Fibroblast of lung (primary cell): ENCODE results near the gene KAT2A. TPM values are rescaled to one million over a fixed set of nuclear protein-coding genes. Genes with fewer than 3 reads are reported as not detected.

Experiments used
- DNase-seq, 2 donors: peaks; one replicate each; pipeline versions ENCODE4 v3.0.0 to v3.0.0-alpha.2; 2010; ENCODE audit warnings: low read depth in 2 of 2
- H2AFZ ChIP-seq: 2 replicates; pipeline ENCODE4 v1.5.1; 2012; ENCODE audit warnings: low read length, control low read depth, inconsistent platforms
- H3K27ac ChIP-seq: 2 replicates; pipeline ENCODE4 v1.5.1; 2011; ENCODE audit warnings: low read length, control low read depth; ENCODE audit not compliant: insufficient read depth
- H3K27me3 ChIP-seq: 2 replicates; pipeline ENCODE4 v1.5.1; 2011; ENCODE audit warnings: mild to moderate bottlenecking, low read length; ENCODE audit not compliant: control insufficient read depth, insufficient read depth
- H3K36me3 ChIP-seq: 2 replicates; pipeline ENCODE4 v1.5.1; 2011; ENCODE audit warnings: low read length; ENCODE audit not compliant: control insufficient read depth, insufficient read depth
- H3K4me1 ChIP-seq: 2 replicates; pipeline ENCODE4 v1.5.1; 2011; ENCODE audit warnings: low read length; ENCODE audit not compliant: control insufficient read depth, insufficient read depth; ENCODE audit errors: extremely low read depth
- H3K4me2 ChIP-seq: 2 replicates; pipeline ENCODE4 v1.5.1; 2011; ENCODE audit warnings: low read length, control low read depth; ENCODE audit not compliant: insufficient read depth; ENCODE audit errors: extremely low read depth
- H3K4me3 ChIP-seq, 4 experiments: fragments of 200-600 bp in 1 of 4; sonication (generic) in 1 of 4; replicated peaks in 1 of 4; 2 replicates each; pipeline ENCODE4 v1.5.1; 2011 to 2016; ENCODE audit warnings: low read length in 4 of 4, low read depth in 3 of 4, mild to moderate bottlenecking in 3 of 4, control low read depth in 2 of 4, inconsistent platforms in 1 of 4, mixed read lengths in 1 of 4; ENCODE audit not compliant: insufficient read depth in 1 of 4; ENCODE audit errors: control extremely low read depth in 1 of 4
- H3K79me2 ChIP-seq: 2 replicates; pipeline ENCODE4 v1.5.1; 2012; ENCODE audit warnings: mild to moderate bottlenecking, low read length, inconsistent platforms; ENCODE audit not compliant: control insufficient read depth, insufficient read depth
- H3K9ac ChIP-seq: 2 replicates; pipeline ENCODE4 v1.5.1; 2011; ENCODE audit warnings: mild to moderate bottlenecking, low read length, control low read depth; ENCODE audit not compliant: insufficient read depth
- H3K9me3 ChIP-seq: 2 replicates; pipeline ENCODE4 v1.5.1; 2012; ENCODE audit warnings: low read depth, low read length; ENCODE audit not compliant: control insufficient read depth, insufficient read depth
- H4K20me1 ChIP-seq: 2 replicates; pipeline ENCODE4 v1.5.1; 2011; ENCODE audit warnings: low read length; ENCODE audit not compliant: control insufficient read depth, insufficient read depth; ENCODE audit errors: extremely low read depth
- EZH2 ChIP-seq: IDR thresholded peaks from 2 replicates; pipeline ENCODE4 v1.5.1; 2012; ENCODE audit warnings: low read length, control low read depth, mild to moderate bottlenecking; ENCODE audit errors: missing control alignments
- polyA plus RNA-seq, 2 donors: library from polyadenylated mRNA; depleted of rRNA in 1 of 2; stranded (reverse) in 1 of 2; unstranded in 1 of 2; fragments of >200 nt; gene quantifications; 2 replicates each; pipeline ENCODE4 v1.2.1, GENCODE V29; 2011 to 2012; ENCODE audit warnings: missing spikeins in 1 of 2
- total RNA-seq: library from RNA; depleted of rRNA; stranded (reverse); fragments of >200 nt; gene quantifications from 2 replicates; pipeline ENCODE4 v1.2.1, GENCODE V29; 2014
- TF ChIP-seq, protein P1 (sequence below), 2 donors: IDR thresholded peaks in 1 of 2; conservative IDR thresholded peaks in 1 of 2; 1 replicate in 1 of 2; 2 replicates in 1 of 2; pipeline ENCODE4 v1.5.1; 2011 to 2012; ENCODE audit warnings: low read length in 2 of 2, control low read depth in 1 of 2, inconsistent platforms in 1 of 2, low read depth in 1 of 2, mild to moderate bottlenecking in 1 of 2

Gene KAT2A
- total and polyA plus RNA-seq, 2 donors (not counting 1 experiment from before 2014, with no cell fraction given), result 7.8 to 9.1 TPM

DNA sequence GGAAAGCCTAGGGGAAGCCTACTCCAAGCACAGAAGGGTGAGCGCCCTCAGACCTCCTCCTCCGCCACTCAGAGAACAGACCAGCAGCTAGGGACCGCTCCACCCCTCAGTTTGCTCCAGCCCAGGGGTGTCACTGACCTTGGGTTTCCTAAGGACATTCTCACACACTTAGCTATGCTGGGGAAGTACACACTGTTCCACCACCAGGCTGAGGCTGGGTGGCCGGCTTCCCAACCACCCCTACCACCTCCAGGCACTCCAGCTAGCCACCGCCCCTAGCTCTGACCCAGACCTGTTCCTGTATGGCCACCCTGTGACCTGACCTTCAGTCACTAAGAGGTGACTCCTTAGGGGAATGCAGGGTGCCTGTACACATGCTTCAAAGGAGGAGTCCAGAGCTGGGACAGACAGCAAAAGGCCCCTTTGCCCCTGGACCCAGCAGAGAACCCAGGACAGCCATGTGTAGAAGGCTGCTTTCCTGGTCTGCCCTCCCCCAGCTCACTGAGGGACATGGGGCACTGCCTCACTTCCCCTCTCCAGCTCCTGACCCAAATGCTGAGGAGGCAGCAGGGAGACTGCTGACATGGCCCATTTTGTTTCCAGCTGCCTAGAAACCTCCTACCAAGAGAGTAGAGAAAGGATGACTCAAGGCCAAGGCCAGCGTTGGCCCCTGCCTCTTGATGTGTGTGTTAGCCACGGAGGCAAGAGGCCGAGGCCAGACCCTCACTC is 8.1 kb upstream of the KAT2A start:
- no peak for DNase-seq
- Histone ChIP-seq H3K27ac (no peak overlapping the region), H4K20me1 (no peaks in the 10 kb centered on the region), H3K4me3 (no peak overlapping the region), H3K9ac (no peak overlapping the region), H3K4me2 (no peak overlapping the region), H2AFZ (no peak overlapping the region), H3K36me3 (peaks cover 22% of the 10 kb centered on the region), H3K9me3 (no peaks in the 10 kb centered on the region), H3K4me1 (peaks cover 20% of the 10 kb centered on the region), H3K79me2 (peaks cover 40% of the 10 kb centered on the region), H3K27me3 (no peaks in the 10 kb centered on the region)
- TF ChIP-seq, protein P1, sequence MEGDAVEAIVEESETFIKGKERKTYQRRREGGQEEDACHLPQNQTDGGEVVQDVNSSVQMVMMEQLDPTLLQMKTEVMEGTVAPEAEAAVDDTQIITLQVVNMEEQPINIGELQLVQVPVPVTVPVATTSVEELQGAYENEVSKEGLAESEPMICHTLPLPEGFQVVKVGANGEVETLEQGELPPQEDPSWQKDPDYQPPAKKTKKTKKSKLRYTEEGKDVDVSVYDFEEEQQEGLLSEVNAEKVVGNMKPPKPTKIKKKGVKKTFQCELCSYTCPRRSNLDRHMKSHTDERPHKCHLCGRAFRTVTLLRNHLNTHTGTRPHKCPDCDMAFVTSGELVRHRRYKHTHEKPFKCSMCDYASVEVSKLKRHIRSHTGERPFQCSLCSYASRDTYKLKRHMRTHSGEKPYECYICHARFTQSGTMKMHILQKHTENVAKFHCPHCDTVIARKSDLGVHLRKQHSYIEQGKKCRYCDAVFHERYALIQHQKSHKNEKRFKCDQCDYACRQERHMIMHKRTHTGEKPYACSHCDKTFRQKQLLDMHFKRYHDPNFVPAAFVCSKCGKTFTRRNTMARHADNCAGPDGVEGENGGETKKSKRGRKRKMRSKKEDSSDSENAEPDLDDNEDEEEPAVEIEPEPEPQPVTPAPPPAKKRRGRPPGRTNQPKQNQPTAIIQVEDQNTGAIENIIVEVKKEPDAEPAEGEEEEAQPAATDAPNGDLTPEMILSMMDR (conservative IDR thresholded peaks at IDR 0.05 in 1 of 2, IDR thresholded peaks at IDR 0.05 in 1 of 2; ENCODE audit: low read depth in 1 of 2, low read length in 2 of 2), result no peak

DNA sequence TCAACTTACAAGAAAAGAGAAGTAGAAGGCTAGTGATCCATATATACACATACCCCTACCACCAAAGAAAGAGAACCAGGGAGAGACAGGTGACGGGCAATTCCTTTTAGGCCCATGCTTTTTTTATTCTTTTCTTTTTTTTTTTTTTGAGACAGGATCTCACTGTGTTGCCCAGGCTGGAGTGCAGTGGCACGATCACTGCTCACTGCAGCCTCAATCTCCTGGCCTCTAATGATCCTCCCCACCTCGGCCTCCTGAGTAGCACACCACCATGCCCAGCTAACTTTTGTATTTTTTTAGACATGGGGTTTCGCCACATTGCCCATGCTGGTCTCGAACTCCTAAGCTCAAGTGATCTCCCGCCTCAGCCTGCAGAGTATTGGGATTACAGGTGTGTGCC is 6.2 kb upstream of the KAT2A start:
- Histone ChIP-seq H4K20me1 (no peaks in the 10 kb centered on the region), H3K79me2 (peaks cover 23% of the 10 kb centered on the region), H3K27ac (no peak overlapping the region), H3K4me2 (no peak overlapping the region), H2AFZ (no peak overlapping the region), H3K9me3 (no peaks in the 10 kb centered on the region), H3K27me3 (no peaks in the 10 kb centered on the region), H3K36me3 (peaks cover 22% of the 10 kb centered on the region), H3K4me3 (no peak overlapping the region), H3K9ac (no peak overlapping the region), H3K4me1 (peaks cover 4% of the 10 kb centered on the region)
- TF ChIP-seq, protein P1 (conservative IDR thresholded peaks at IDR 0.05 in 1 of 2, IDR thresholded peaks at IDR 0.05 in 1 of 2; ENCODE audit: low read depth in 1 of 2, low read length in 2 of 2), result no peak
- TF ChIP-seq EZH2, result no peak
- no peak for DNase-seq

GRCh38 chr17:42126836-42127235 is 5.7 kb upstream of the KAT2A start:
- no peaks in the 10 kb centered on the region for H4K20me1 ChIP-seq
- H3K9me3 ChIP-seq, result no peaks in the 10 kb centered on the region
- H3K36me3 ChIP-seq, result peaks cover 22% of the 10 kb centered on the region
- peaks cover under 1% of the 10 kb centered on the region for H3K4me1 ChIP-seq
- TF ChIP-seq EZH2, result no peak
- TF ChIP-seq, protein P1 (conservative IDR thresholded peaks at IDR 0.05 in 1 of 2, IDR thresholded peaks at IDR 0.05 in 1 of 2; ENCODE audit: low read depth in 1 of 2, low read length in 2 of 2), result no peak
- H3K4me2 ChIP-seq, result no peak overlapping the region
- no peak overlapping the region for H3K27ac ChIP-seq
- no peaks in the 10 kb centered on the region for H3K27me3 ChIP-seq
- H3K79me2 ChIP-seq, result peaks cover 19% of the 10 kb centered on the region
- no peak overlapping the region for H3K4me3 ChIP-seq
- no peak overlapping the region for H3K9ac ChIP-seq
- DNase-seq, result no peak
- no peak overlapping the region for H2AFZ ChIP-seq
